ENCODE data around the gene CABCOCO1.

CABCOCO1 gene, protein sequence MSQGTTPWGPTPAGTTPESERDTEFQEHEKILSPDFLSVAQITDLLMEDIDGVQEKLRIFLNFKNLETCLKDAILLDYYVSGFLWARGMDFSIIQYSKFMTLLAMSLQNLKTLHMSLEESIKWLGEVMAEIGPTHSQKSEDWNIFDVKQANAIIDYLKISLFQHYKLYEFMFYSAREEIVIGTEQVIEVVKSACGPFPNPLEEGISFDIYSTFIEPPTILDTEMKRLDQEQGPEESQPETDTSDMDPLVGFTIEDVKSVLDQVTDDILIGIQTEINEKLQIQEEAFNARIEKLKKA

GRCh38 chr10:61662794-61663259, at the start of gene CABCOCO1:
Gene CABCOCO1, plus strand, starts transcription at chr10:61662929. Its CDS starts 44 bp downstream, at chr10:61662973.
- no peak for DNase-seq (ENCODE audit: low read depth in 2 of 2)

DNA sequence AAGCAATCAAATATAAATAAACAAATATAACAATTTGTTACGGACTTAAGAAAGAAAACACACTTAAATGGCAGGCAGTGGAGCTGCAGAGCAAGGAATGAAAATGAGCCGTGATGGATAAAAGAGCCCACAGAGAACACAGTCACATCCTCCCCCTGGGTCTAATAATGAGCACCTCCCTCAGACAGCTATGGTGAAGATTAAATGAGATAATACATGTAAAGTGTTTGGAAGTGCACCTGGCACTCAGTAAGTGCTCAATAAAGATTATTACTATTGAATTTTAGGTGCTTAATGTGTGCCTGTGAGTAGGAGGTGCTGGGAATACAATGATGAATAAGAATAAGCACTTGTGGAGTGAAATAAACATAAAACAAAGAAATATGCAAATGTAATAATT, 49.1 kb upstream of the CABCOCO1 start:
- DNase-seq (ENCODE audit: low read depth in 2 of 2), result no peak

- no peak for DNase-seq (ENCODE audit: low read depth in 2 of 2)
These were observed 46.1 kb upstream of the CABCOCO1 start for GRCh38 chr10:61616611-61617010.

DNA sequence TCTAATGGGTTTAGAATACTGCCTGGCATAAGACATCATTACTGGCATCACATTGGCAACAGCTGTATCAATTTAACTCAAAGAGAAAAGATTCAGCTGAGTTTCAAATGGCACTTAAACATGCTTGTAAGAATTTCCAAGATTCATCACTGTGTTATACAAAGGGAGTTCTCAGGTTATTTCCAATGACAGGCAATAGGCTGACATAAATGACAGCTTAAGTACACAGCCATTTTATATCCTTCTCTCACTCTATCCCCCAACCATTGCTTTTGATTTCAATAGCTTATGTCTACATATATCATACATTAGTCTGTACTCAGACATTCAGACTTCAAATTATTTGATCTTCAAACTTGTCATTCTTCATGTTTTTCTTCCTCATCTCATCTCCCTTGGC, 45.5 kb upstream of the CABCOCO1 start:
- no peak for DNase-seq (ENCODE audit: low read depth in 2 of 2)

GRCh38 chr10:61617586-61617985, 45.1 kb upstream of the CABCOCO1 start:
- DNase-seq (ENCODE audit: low read depth in 2 of 2), result no peak

DNA sequence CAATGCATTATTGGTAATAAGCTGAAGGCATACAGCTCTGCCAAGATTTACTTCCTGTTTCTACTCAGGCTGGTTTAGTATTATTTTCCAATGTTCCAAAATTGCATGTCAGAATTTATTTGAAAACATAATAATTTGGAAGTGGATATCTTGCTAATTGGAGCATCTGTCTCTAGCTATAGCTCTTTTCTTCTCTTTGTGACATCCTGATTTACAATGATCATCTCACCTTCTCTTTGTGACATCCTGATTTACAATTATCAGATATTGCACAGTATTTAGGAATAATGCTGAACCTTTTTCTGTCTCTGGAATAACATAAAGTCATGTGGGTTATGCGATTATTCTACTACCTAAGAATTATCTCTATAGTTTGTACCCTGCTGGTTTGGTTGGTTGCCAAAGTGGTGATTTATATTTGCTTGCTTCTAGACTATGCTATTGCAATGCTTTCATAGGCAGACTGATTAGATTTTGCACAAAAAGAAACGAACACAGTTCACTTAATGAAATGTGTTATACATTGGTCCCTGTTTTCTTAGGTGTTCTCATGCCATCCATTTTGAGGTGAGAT, 44.3 kb upstream of the CABCOCO1 start:
- DNase-seq (ENCODE audit: low read depth in 2 of 2), result no peak

GRCh38 chr10:61620506-61620905, 42.2 kb upstream of the CABCOCO1 start:
- no peak for DNase-seq (ENCODE audit: low read depth in 2 of 2)

DNA sequence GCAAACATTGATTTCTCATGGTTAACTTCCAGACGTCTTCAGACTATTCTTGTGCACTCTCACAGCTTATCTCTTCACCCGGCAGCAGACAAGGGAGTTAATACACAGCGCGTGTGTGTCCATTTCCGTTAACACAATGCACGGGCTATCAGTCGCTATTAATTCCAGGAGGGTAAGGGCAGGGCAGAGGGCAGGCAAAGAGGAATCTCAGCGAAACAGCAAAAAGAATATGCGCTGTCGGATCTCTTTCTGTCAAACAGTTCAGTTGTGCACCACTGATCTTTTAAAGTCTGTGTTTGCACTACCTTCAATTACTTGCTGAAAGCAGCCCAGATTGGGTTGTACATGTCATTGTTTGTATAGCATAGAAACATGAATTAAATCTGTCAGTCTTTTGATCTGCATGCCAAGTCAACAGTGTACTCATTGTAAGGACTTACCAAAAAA, 41.1 kb upstream of the CABCOCO1 start:
- no peak for DNase-seq (ENCODE audit: low read depth in 2 of 2)

DNA sequence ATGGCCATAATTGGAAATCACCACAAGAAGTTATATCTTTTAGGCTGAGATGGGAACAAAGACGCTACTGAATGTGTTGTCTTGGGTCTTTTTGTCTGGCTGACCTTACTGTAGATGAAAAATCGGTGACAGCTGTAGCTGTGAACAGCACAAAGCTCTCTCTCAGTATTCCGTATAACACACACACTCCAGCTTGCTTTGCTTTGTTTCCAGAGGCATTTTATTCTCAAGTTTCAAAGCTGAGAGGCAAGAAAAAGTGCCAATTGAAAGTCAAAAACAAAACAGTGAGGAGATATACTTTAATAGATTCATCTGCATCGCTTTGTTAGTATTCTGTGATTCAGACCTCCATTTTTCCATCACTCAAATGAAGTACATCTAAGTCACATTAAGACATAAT, 39.6 kb upstream of the CABCOCO1 start:
- DNase-seq (ENCODE audit: low read depth in 2 of 2), result no peak

DNA sequence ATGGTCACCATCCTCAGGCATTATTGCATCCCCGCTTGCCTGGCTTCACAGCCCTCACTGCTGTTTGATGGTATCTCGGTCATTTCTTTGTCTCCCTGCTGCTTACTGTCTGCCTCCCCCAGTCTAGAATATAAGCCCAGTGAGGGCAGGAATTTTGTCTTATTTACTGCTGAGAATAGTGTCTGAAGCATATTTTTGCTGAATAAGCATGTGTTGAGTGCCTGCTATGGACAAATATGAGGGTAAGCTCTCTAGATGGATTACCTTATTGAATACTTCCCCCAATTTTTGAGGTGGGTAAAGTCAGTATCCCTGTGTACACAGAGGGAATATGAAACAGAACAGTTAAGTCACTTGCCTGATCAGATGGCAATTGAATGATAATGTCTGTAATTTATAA, 36.5 kb upstream of the CABCOCO1 start:
- DNase-seq (ENCODE audit: low read depth in 2 of 2), result no peak

DNA sequence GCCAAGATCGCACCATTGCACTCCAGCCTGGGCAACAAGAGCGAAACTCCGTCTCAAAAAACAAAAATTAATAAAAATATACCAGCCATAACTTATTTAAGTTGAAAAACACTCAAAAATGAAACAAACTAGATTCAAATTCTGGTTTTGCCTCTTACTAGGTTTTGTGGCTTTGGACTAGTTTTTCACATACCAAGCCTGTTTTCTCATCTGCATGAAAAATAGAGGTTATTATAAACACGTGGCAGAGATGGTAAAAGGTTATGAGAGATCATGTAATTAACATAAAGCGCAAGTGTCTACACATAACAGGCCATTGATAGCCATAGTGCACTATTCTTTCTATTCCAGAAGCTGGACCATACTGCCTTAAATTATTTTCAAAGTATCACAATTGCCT, 35.5 kb upstream of the CABCOCO1 start:
- DNase-seq (ENCODE audit: low read depth in 2 of 2), result no peak

DNA sequence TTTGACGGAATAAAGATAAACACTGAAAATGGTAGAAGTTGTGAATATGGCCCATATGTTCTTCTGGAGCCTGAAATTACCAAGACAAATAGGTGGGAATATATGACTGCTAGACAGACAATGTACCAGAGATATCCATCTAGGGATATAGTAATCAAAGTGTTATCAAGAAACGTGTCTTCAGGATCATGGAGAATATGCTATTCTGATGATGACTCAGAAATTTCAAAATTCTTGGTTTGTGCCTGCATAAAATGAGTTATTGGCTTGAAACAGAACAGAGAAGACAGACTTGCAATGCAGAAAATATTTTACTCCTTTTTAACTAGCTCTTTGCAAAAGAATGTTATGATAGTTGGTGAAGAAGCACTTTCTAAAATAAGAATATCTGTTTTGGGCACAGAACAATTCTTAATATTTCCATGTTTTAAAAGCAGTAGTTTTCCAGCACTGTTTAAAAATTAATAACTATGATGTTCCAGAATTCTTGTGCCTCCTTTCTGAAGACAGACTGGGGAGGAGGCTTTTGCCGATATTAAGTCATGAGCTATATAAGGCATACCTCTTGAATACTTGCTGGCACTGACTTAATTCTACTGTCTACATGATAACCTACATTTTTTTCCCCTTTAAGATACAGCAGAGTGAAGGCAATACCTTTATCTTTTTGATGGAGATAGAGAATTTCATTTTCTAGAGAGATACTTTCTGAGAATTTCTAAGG, 34.4 kb upstream of the CABCOCO1 start:
- DNase-seq (ENCODE audit: low read depth in 2 of 2), result no peak

- no peak for DNase-seq (ENCODE audit: low read depth in 2 of 2)
These were observed 33.7 kb upstream of the CABCOCO1 start for GRCh38 chr10:61628875-61629513.

DNA sequence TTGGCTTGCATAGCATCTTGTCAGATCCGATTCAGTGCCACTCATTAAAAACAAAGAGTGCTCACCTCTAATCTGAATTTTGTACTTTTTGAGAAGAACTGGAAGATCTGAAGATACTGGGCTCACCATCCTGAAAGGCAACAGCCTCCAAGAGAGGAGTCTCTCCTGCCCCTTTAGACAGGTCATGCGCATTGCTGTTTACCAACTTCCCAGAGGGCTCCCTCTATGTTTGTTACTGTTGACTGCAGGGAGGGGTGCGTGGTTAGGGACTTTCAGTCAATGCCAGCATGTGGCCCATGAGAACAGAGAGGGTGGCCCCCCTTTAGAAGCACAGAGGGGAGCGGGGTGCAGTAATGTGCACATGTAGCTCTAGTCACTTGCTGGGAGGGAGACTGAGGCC, 33.2 kb upstream of the CABCOCO1 start:
- no peak for DNase-seq (ENCODE audit: low read depth in 2 of 2)

GRCh38 chr10:61632057-61632670, 30.6 kb upstream of the CABCOCO1 start:
- no peak for DNase-seq (ENCODE audit: low read depth in 2 of 2)

- DNase-seq (ENCODE audit: low read depth in 2 of 2), result no peak
These were observed 29.1 kb upstream of the CABCOCO1 start for GRCh38 chr10:61633665-61634064.

DNA sequence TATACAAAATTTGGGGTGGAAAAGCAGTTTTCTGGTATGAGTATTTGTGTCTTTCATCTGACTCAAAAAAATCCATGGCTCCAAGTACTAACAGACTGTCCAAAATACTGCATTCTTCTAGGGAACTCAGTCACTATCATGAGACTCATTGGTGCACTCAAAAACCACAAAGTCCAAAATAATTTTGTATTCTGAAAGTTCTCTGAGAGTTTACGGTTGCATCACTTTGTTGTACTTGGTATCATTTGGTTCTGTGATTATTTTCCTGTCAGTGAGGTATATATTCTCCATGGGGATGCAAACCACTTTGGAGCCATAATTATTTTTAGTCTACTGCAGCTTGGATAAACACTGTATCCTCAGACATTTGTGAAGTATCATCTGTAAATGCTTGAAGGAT, 28.0 kb upstream of the CABCOCO1 start:
- DNase-seq (ENCODE audit: low read depth in 2 of 2), result no peak

- no peak for DNase-seq (ENCODE audit: low read depth in 2 of 2)
These were observed 27.3 kb upstream of the CABCOCO1 start for GRCh38 chr10:61635471-61635870.

DNA sequence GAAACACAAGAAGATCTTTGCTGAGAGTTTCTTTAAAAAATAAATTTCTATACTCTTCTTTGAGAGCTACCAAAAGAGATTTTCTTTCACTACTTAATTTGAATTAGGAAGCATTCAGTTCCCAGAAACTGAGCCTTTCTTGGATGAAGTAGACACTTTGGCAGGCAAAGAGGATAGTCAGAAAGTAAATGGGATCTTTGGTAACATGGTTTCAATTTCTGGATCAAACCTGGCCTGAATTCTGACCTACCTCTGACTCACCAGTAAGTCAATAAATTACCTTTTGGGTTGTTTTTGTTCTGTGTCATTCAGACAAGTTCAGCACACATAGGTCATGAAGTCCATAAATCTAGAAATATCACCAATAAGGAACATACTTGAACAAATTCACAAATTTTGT, 26.8 kb upstream of the CABCOCO1 start:
- no peak for DNase-seq (ENCODE audit: low read depth in 2 of 2)

- DNase-seq (ENCODE audit: low read depth in 2 of 2), result no peak
These were observed 22.8 kb upstream of the CABCOCO1 start for GRCh38 chr10:61639952-61640351.

DNA sequence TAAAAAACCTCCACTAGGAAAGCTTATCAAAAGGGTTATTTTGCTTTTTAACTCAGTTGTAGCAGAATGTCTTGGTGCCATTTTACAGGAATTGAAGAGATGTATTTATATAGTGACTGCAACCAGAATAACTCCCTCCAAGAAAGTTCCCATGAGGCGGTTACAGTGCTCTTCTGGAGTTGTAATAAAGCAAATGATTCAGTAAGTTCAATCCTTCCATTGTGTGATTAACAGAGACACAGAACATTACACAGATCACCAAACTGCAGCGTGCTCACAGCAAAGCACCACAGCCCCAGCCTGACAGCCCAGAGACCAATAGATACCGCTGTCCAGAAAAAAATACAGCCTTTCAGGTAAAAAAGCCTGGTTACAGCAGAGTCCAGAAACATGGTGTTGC, 21.9 kb upstream of the CABCOCO1 start:
- no peak for DNase-seq (ENCODE audit: low read depth in 2 of 2)

- DNase-seq (ENCODE audit: low read depth in 2 of 2), result no peak
These were observed 20.6 kb upstream of the CABCOCO1 start for GRCh38 chr10:61642150-61642571.
